ENCODE data around the gene GRIK4. TPM values are rescaled to one million over a fixed set of nuclear protein-coding genes. Genes with fewer than 3 reads are reported as not detected.
A peak's percentile ranks its signal among the peaks of the same experiment; 100 is the strongest.

GRIK4 gene
- total and polyA plus RNA-seq, 2 donors from 2014 or later: 0.25 TPM; not detected in 1

- TF ChIP-seq CTCF (IDR thresholded peaks at IDR 0.05; ENCODE audit: borderline replicate concordance, extremely low read depth, insufficient read depth): no peak
- Histone ChIP-seq H3K4me1 (ENCODE audit: control insufficient read depth in 2 of 3, insufficient read depth in 2 of 3, low read depth in 1 of 3, low read length in 3 of 3) (no peaks in the 10 kb centered on the region), H3K9ac (ENCODE audit: low read length in 3 of 3) (no peak overlapping the region), H3K27ac (ENCODE audit: low read depth in 2 of 2, low read length in 2 of 2) (no peak overlapping the region), H3K27me3 (ENCODE audit: control insufficient read depth, insufficient read depth, low read length) (no peaks in the 10 kb centered on the region), H3K4me3 (ENCODE audit: low read length in 3 of 3) (no peak overlapping the region), H3K36me3 (ENCODE audit: control insufficient read depth in 2 of 3, insufficient read depth in 3 of 3, low read length in 3 of 3) (no peaks in the 10 kb centered on the region), H3K9me3 (ENCODE audit: control insufficient read depth in 2 of 3, insufficient read depth in 1 of 3, low read length in 3 of 3) (no peaks in the 10 kb centered on the region)
- FAIRE-seq (no peak), DNase-seq (no peak)
- intact Hi-C loops (cut with DNase I): no loop called here
These were observed 121.0 kb downstream of the GRIK4 start for GRCh38 chr11:120632579-120632978.

- no peak for TF ChIP-seq CTCF (IDR thresholded peaks at IDR 0.05; ENCODE audit: borderline replicate concordance, extremely low read depth, insufficient read depth)
- H3K4me3 ChIP-seq (ENCODE audit: low read length in 3 of 3): no peak overlapping the region
- no peaks in the 10 kb centered on the region for H3K36me3 ChIP-seq (ENCODE audit: control insufficient read depth in 2 of 3, insufficient read depth in 3 of 3, low read length in 3 of 3)
- H3K27ac ChIP-seq (ENCODE audit: low read depth in 2 of 2, low read length in 2 of 2): no peak overlapping the region
- FAIRE-seq (no peak), DNase-seq (peak in 2 of 5 donors; percentile 1 to 44)
- no peaks in the 10 kb centered on the region for H3K9me3 ChIP-seq (ENCODE audit: control insufficient read depth in 2 of 3, insufficient read depth in 1 of 3, low read length in 3 of 3)
- no peak overlapping the region for H3K9ac ChIP-seq (ENCODE audit: low read length in 3 of 3)
- H3K27me3 ChIP-seq (ENCODE audit: control insufficient read depth, insufficient read depth, low read length): no peaks in the 10 kb centered on the region
- no peaks in the 10 kb centered on the region for H3K4me1 ChIP-seq (ENCODE audit: control insufficient read depth in 2 of 3, insufficient read depth in 2 of 3, low read depth in 1 of 3, low read length in 3 of 3)
- intact Hi-C loops (cut with DNase I): no loop called here
These were observed 122.3 kb downstream of the GRIK4 start for GRCh38 chr11:120633616-120634393.

- DNase-seq (peak in 1 of 5 donors; percentile 45), FAIRE-seq (no peak)
- H3K9me3 ChIP-seq (ENCODE audit: control insufficient read depth in 2 of 3, insufficient read depth in 1 of 3, low read length in 3 of 3): no peaks in the 10 kb centered on the region
- H3K4me1 ChIP-seq (ENCODE audit: control insufficient read depth in 2 of 3, insufficient read depth in 2 of 3, low read depth in 1 of 3, low read length in 3 of 3): no peaks in the 10 kb centered on the region
- H3K9ac ChIP-seq (ENCODE audit: low read length in 3 of 3): no peak overlapping the region
- TF ChIP-seq CTCF (IDR thresholded peaks at IDR 0.05; ENCODE audit: borderline replicate concordance, extremely low read depth, insufficient read depth): no peak
- no peaks in the 10 kb centered on the region for H3K27me3 ChIP-seq (ENCODE audit: control insufficient read depth, insufficient read depth, low read length)
- no peak overlapping the region for H3K27ac ChIP-seq (ENCODE audit: low read depth in 2 of 2, low read length in 2 of 2)
- intact Hi-C loops (cut with DNase I): no loop called here
- H3K36me3 ChIP-seq (ENCODE audit: control insufficient read depth in 2 of 3, insufficient read depth in 3 of 3, low read length in 3 of 3): no peaks in the 10 kb centered on the region
- H3K4me3 ChIP-seq (ENCODE audit: low read length in 3 of 3): no peak overlapping the region
These were observed 123.2 kb downstream of the GRIK4 start for GRCh38 chr11:120634706-120635105.

Measured in kidney (tissue), 14 donors.